ENCODE data around the gene SLC35G3.
"Not testable (repeated sequence)": the region's sequence is repeated elsewhere in the genome, so short reads cannot be mapped to it uniquely, and the experiment has no call there.

The SLC35G3 gene

DNA sequence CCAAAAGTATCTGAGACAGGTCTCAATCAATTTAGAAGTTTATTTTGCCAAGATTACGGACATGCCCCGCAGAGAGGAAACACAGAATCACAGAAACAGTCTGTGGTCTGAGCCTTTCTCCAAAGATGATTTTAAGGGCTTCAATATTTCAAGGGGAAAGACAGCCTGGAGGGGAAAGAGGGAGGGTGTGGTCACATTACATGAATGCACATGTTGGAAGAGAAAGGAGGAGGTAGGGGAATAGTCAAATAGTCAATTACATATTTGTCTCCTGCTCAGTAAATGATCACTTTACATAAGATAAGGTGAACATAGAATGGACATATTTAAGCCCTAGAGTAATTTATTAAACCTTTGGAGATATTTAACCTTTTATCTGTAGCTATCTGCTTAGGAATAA lies 34.3 kb downstream of the SLC35G3 start:
- no peak for DNase-seq (ENCODE audit: extremely low read depth, low read depth)
- TF ChIP-seq, protein P1, sequence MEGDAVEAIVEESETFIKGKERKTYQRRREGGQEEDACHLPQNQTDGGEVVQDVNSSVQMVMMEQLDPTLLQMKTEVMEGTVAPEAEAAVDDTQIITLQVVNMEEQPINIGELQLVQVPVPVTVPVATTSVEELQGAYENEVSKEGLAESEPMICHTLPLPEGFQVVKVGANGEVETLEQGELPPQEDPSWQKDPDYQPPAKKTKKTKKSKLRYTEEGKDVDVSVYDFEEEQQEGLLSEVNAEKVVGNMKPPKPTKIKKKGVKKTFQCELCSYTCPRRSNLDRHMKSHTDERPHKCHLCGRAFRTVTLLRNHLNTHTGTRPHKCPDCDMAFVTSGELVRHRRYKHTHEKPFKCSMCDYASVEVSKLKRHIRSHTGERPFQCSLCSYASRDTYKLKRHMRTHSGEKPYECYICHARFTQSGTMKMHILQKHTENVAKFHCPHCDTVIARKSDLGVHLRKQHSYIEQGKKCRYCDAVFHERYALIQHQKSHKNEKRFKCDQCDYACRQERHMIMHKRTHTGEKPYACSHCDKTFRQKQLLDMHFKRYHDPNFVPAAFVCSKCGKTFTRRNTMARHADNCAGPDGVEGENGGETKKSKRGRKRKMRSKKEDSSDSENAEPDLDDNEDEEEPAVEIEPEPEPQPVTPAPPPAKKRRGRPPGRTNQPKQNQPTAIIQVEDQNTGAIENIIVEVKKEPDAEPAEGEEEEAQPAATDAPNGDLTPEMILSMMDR (IDR thresholded peaks at IDR 0.05; ENCODE audit: low read depth, low read length, missing control alignments): no peak
- no peak overlapping the region for H3K4me3 ChIP-seq (replicated peaks; ENCODE audit: low read depth, low read length)

DNA sequence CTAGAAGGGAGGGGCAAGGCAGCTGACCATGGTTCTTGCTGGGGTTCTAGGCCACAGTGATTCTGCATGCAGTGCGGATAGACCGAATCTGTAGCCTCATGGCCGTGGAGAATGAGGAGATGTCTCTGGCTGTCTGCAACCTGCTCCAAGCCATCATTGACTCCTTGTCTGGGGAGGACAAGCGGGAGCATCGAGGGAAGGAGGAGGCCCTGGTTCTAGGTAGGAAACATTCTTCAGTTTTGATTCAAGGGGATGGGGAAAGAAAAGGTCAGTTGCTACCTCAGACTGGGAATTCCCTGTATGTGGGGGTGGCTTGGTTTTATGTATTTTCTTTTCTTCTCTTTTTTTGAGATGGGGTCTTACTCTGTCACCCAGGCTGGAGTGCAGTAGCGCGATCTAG lies 38.9 kb downstream of the SLC35G3 start:
- H3K4me3 ChIP-seq (replicated peaks; ENCODE audit: low read depth, low read length): no peak overlapping the region
- TF ChIP-seq, protein P1 (IDR thresholded peaks at IDR 0.05; ENCODE audit: low read depth, low read length, missing control alignments): no peak
- DNase-seq (ENCODE audit: extremely low read depth, low read depth): no peak

DNA sequence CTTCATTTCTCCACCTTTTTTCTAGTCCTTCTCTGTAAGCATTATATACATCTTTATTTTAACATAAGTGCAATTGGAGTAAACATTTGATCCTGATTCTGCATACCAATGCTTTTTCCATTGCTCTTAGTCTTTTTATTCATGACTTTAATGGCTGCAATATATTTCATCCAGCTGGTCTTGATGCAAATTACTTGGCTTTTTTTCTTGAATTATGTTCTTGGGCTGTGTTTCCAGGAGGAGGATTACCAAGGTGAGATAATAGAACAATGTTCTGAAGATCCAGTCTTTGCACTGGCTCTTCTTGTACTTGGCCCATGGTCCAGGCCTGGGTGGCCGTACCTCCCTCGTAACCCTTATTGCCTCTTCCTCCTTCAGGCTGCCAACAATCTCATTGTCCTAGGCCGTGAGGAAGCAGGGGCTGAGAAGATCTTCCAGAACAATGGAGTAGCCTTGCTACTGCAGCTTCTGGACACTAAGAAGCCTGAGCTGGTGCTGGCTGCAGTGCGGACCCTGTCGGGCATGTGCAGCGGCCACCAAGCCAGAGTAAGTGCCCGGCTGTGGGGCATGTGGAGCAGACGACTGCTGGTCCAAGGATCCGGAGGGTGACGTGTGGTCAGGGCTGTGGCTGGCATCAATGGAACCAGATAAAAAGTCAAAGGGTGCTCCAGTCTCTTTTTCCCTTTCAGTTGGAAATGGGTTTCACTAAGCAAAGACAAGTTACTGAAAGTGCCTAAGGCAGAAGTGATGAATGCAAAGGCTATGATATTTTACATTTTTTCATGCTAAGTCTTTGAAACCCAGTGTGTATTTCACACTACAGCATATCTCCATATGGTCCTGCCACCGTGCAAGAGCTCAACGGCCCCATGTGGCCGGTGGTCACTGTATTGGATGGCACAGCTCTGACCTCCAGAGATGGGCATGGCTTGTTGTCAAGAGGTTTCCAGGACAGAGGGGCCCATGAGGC lies 39.7 kb downstream of the SLC35G3 start:
- TF ChIP-seq, protein P1 (IDR thresholded peaks at IDR 0.05; ENCODE audit: low read depth, low read length, missing control alignments): no peak
- no peak for DNase-seq (ENCODE audit: extremely low read depth, low read depth)
- H3K4me3 ChIP-seq (replicated peaks; ENCODE audit: low read depth, low read length): no peak overlapping the region

DNA sequence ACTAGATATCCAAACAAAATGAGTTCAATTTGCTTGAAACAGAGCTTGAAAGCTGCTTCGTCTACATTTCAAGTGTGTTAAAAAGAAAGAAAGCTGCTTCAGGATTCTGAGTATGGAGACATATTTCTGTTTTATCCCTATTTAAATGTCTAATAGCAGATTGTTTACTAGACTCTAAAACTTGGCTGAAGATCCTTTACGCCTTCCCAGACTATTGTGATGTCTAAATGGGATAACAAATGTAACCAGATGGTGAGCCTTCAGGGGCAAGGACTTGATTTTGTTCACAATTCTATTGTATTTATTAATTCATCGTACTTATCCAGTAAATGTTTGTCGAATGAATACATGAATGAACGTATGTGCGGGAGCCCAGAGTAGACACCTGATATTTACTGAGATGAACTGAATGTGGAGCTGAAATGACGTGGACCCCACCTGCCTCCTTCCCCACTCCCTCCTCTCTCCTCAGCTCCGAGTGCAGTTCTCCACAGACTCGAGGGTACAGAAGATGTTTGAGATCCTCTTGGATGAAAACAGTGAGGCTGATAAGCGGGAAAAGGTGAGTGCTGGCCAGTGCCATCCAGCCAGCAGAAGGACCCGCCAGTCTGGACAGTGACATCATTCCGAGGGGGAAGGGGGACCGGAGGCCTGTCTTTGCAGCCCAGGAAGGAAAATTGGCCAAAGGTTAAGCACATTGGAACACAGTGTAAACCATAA lies 41.6 kb downstream of the SLC35G3 start:
- no peak for DNase-seq (ENCODE audit: extremely low read depth, low read depth)
- TF ChIP-seq, protein P1 (IDR thresholded peaks at IDR 0.05; ENCODE audit: low read depth, low read length, missing control alignments): no peak
- no peak overlapping the region for H3K4me3 ChIP-seq (replicated peaks; ENCODE audit: low read depth, low read length)

DNA sequence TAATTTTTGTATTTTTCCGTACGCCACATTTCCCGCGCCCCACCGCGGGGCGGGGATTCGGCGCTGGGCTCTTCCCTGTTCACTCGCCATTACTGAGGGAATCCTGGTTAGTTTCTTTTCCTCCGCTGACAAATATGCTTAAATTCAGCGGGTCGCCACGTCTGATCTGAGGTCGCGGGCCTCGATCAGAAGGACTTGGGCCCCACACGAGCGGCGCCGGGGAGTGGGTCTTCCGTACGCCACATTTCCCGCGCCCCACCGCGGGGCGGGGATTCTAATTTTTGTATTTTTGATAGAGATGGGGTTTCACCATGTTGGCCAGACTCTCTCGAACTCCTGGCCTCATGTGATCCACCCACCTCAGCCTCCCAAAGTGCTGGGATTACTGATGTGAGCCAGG lies 43.1 kb downstream of the SLC35G3 start:
- DNase-seq (ENCODE audit: extremely low read depth, low read depth); H3K4me3 ChIP-seq (replicated peaks; ENCODE audit: low read depth, low read length): not testable (repeated sequence)

DNA sequence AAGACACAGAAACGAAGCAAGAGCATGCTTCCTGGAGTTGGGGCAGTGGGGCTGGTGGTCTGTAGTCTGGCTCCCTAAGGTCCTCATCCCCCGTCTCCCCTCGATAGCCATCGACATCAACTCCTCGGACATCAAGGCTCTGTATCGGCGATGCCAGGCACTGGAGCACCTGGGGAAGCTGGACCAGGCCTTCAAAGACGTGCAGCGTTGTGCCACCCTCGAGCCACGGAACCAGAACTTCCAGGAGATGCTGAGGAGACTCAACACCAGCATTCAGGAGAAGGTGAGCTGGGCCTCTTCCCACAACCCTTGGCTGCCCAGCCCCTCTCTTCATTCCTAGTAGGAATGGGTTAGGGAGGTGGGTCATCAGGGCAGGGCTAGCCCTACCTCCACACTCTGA lies 44.3 kb downstream of the SLC35G3 start:
- no peak for DNase-seq (ENCODE audit: extremely low read depth, low read depth)
- TF ChIP-seq, protein P1 (IDR thresholded peaks at IDR 0.05; ENCODE audit: low read depth, low read length, missing control alignments): no peak
- H3K4me3 ChIP-seq (replicated peaks; ENCODE audit: low read depth, low read length): no peak overlapping the region

DNA sequence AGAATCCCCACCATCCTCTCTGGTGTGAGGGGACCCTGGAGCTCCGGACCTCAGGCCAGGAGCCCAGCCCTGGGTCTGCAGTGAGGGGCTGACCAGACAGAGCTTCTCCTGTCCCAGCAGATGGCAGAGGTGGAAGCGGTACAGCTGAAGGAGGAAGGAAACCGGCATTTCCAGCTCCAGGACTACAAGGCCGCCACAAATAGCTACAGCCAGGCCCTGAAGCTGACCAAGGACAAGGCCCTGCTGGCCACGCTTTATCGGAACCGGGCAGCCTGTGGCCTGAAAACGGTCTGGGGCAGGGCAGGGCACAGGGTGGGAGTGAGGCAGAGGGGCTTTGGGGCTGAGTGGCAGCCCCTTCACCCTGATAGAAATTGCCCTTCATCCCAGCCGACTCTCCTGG lies 46.0 kb downstream of the SLC35G3 start:
- no peak for DNase-seq (ENCODE audit: extremely low read depth, low read depth)
- TF ChIP-seq, protein P1 (IDR thresholded peaks at IDR 0.05; ENCODE audit: low read depth, low read length, missing control alignments): no peak
- H3K4me3 ChIP-seq (replicated peaks; ENCODE audit: low read depth, low read length): no peak overlapping the region

Data from HFF-Myc (cell line).